Activated gamma-delta T cell (primary cell): Measurements from ENCODE around the gene PNKD.
"Not testable (repeated sequence)": the region's sequence is repeated elsewhere in the genome, so short reads cannot be mapped to it uniquely, and the experiment has no call there.

Experiments used
- DNase-seq: peaks from one replicate; lab custom pipeline; 2025; lab: John Stamatoyannopoulos, UW

PNKD gene

DNA sequence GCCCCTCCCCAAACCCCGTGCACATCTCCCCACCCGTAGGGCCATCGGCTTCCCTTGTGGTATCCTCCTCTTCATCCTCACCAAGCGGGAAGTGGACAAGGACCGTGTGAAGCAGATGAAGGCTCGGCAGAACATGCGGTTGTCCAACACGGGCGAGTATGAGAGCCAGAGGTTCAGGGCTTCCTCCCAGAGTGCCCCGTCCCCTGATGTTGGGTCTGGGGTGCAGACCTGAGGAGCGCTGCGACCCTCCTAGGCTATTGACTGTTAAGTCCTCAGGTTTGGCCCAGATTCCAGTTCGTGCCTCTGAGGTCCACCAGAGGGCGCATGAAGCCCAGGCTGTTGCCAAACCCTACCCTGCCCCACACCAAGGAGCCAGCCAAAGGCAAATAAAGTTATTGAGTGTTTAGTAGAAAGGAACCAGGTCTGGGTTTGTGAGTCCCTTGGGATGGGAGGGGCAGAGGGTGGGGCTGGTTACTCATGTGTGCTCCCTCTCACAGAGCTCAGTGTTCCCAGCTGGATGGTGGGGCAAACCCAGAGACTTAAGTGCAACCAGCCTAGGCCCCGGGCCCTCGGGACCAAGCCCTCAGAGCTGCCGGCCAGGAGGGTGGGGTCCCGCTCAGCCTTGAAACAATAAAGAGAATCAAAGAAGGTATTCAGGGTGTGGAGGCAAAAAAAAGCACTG is 2.4 kb downstream of the PNKD start:
- no peak for DNase-seq

DNA sequence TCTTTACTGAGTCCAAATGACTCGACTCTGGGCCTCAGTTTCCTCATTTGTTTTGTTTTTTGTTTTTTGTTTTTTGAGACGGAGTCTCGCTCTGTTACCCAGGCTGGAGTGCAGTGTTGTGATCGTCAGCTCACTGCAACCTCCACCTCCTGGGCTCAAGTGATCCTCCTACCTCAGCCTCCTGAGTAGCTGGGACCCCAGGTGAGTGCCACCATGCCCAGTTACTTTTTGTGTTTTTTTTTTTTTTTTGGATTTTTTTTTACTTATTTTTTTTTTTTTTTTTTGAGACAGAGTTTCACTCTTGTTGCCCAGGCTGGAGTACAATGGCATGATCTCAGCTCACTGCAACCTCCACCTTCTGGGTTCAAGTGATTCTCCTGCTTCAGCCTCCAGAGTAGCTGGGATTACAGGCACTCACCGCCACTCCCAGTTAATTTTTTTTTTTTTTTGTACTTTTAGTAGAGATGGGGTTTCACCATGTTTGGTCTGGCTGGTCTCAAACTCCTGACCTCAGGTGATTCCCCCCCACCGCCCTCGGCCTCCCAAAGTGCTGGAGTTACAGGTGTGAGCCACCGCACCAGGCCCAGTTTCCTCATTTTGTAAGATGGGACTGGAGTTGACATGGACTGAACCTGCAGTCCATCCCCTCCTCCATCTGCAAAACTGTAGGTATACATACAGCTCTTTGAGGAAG is 3.0 kb downstream of the PNKD start:
- not testable (repeated sequence) for DNase-seq

DNA sequence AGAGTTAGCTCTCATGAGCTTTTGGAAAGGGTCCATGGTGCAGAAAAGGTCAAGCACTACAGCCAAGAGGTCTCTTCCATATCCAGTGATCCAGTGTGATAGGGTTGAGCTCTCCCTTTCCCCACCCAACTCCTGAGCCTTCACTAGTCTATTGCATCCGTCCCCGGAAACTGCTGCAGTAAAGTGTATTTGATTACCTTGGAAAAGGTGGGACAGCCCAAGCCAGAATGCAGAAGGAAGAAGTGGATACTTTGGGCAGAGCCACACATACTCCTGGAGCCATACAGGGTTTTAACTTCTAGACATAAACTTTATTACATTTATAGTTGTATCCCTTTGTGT is 3.6 kb downstream of the PNKD start:
- no peak for DNase-seq

DNA sequence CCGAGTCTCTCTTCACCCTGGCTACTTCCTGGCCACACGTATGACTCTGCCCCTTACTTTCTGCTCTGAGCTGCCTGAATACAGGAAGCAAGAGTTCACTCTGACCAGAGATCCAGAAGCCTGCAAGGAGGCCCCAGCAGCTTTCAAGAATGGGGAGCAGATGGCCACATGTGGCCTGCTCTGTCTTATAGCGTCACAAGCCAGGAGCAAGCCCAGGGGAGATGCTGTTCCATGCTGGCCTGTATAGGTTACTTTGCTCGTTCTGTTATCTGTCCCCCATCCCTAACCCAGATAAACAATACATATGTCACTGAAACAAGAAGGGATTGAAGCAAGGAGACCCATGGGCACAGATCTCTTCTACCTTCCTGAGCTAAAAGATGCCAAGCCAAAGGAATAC is 4.3 kb downstream of the PNKD start:
- DNase-seq, result no peak

DNA sequence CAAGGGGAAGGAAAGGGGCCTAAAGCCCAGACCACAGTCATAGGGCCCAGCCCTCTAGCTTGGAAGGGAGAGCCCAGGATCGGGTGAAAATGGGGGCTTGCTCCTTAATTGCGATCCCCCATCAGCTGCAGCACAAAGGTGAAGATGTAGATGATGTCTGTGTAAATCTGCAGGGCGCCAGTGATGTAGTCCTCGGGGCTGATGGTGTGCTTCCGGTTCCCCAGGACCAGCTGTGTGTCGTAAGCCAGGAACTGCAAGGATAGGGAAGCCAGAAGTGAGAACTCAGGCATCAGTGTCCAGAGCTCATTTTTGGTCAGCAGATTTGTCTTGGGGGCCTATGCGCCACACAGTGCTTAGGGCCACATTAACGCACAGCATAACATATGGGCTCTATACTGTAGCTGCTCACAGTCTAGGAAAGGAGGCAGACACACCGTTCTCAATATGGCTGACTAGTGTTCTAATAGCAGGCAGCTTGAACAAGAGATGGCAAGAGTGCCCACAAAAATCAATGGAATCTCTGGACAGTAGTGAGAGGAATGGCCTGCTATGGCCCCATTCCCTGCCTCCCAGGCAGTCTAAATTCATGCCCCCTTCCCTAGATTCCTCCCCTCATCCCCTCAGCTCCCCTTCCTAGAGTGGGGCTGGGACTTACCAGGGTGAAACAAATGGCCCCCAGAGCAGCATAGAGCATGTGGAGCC is 5.2 kb downstream of the PNKD start:
- DNase-seq, result no peak

DNA sequence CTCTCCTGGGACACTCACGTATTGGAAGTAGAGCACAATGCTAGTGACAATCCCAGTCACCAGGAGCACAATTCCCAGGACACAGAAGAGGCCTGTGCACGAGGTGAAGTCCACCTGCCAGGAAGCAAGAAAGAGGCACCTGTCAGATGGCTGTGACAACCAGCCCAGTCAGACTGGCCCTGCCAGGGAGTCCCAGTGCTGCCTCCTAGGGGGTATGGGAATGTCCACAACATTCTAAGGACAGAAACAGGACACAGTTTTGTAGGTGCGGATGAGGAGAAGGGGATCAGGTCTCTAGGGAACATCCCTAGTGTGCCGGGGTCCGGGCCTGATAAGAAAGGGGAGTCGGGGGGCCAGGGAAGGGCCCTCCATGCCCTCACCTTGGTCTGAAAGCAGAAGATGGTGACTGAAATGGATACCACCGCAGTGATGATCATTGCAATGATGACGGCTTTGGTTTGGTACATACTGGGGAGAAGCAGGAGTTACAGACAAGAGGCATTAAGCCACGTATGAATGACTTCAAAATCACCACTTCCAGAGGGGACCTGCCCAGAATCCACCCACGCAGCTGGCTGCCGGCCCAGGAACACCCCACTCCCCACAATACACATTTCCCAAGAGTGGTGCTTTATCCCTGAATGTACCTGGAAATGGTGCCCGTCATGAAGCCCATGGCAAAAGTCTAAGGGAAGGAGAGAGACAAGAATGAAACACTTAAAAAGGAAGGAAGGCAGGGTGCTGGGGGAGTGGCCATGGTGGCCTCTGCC is 6.9 kb downstream of the PNKD start:
- DNase-seq, result no peak

DNA sequence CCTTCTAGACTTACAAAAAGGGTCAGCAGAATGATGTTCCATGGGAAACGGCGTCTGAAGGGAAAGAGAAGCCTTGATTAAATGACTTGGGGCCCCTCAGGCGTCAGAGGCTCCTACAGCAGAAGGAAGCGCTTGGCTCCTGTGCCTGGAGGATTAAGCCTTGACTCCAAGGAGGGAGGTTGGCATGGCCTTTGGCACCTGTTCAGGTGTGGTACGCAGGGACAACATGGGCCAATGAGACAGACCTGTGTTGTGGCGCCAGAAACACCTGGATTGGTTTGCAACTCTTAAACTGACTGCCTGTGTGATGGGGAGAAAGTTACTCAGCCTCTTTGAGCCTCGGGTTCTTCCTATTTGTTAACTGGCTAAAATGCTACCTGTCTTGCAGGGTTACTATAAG is 7.6 kb downstream of the PNKD start:
- DNase-seq, result no peak

DNA sequence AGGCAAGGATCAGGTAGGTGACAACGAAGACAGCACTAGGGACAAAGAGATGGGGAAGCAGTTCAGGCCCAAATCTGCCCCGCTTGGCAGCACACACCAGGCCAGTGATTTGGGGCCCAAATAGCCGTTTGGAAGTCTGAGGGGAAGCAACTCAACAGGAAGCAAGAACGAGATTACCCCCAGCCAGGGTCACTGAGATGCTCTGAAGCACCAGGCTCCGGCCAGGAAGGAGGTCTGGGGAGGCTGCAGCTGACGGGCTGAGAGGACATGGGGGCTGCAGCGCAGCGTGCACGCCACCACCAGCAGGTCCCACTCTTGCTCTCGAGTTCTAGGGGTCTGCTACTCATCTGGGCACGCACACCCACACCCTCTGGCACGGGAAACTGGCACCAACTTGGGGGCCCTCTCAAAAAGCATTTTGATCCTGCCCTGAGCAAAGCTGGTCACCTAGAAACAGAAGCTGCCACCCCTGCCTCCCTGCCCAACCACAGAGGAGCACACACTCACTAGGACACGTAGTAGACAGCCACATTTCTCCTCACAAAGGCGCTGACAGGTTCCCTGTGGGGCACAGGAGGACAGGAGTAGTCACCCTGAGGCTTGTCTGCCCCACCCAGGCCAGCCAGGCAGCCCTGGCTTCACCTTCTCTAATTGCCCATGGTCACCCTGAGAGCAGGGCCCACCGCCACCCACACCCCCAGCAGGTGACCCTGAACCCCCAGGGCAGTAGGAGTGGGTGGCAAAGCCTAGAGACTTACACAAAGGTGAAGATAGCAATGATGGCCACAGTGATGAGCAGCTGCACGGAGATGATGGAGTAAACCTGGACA is 8.4 kb downstream of the PNKD start:
- DNase-seq, result no peak

DNA sequence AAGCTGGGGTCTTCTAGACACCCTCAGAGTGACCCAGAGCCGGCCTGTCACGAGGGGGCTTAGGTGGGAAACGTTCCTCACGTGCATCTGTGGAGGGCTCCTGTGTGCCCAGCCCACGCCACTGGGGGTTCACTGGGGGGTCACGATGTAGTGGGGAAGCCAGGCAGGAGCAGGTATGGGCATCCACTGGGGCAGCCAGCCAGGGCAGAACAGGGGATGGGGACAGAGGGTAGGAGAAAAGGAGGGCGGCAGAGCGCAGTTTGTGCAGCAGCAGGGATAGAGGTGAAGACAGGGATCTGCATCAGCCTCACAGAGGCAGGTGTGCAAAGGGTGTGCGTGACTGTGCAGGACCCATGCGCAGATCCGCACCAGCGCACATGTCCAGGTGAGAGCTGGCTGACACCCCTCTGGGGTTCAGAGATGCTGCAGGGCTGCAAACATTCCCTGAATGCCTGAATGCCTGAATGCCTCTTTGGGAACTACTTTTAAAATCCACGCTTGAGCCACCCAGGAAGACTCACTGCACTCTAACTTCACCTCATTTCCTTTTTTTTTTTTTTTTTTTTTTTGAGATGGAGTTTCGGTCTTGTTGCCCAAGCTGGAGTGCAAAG is 10.0 kb downstream of the PNKD start:
- DNase-seq, result no peak

DNA sequence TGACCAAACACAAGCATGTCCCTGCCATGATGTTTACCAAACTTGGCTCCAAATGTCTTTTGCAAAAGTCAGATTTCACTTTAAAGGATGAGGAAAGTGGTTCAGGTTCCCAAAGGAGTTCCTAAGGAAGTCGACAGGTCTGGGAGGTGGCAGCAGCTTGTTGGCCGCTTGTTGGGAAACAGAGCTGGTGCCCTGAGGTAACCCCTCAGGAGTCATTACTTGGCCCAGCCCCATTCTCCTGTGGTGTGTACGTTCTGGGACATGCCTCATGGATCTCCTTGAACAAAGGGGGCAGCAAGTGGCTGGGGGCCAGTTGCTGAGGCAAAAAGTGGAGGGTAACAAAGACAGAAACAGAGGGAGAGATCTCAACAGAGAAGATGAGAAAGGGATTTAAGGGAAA is 11.1 kb downstream of the PNKD start:
- no peak for DNase-seq

DNA sequence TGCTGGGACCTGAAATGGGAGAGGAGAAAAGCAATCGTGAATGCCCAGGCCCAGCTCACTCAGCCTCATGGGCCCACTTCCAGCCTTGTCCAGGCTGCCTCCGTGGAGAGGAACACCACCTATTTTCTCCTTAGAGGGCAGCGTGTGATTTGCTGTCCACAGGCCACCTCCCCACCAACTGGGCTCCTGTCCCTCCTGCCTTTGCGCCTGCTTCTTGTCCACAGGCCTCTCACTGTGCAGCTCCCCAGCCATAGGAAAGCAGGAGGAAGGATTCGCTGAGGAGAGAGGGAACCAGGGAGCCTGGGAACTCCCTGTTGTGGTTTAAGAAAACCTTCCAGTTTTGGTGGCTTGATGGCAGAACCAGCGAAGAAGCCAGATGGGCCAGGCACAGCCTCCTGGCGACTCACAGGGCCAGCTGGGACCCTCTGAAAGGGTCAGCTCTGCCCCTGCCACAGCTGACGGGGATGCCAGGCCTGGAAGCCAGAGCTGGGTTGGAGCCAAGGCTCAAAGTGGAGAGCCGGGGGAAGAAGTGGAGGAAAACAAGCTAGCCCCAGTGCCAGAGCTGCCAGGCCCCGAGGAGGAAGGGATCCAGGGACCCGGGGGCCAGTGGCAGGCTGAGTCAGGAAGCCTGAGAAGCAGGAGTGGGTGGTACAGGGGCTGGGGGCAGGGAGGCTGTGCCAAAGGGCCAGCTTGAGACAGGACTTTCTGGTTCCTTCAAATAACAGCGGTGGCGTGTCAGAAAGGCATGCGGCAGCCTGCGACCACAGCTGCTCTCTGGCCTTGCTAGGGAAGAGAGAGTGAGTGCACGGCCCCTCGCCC is 12.1 kb downstream of the PNKD start:
- DNase-seq, result no peak

DNA sequence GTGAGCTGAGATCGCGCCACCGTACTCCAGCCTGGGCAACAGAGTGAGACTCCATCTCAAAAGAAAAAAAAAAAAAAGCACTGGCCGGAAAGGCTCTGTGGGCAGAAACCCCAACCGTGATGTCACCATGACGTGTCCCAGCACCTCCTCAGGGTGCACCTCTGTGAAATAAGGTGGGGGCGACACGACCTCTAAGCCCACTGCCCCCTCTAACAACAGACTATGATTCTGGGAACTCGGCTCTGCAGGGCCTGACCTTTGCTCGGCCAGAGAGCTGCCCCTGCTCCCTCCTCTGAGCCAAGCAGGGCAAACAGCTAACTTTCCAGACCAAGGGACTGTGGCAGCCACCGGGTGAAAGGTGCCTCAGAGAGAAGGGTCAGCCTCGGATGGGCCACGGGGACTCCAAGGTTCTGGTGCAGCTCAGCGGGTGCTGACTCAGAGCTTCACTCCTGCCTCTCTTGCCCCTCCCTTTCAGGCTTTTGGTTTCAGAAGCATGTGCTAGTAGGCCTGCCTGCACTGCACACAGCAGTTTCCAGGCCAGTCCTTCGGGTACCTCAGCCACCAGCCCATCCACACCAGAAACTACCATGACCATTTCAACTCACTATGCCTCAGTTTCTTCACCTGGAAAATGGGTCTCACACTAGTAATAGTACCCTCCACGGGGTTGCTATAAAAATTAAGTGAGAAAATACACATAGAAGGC is 13.9 kb downstream of the PNKD start:
- DNase-seq, result peak; percentile 36

DNA sequence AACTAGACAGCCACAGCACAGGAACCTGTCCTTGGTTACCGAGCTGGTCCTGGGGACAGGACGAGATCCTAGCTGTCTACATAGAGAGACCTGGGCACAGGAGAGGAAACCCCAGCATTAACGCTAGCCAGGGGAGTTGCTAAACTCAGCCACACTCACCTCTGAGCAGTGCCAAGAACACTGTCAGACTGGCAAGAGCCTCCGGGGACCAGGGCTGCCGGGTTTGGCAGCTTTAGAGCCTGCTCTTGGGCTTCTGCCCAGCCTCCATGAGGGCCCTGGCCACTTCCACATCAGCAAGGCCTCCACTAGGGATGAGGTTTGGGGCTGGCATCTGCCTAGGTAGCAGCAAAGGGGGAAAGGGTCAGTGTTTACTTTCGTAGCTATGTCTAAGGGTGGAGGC is 15.3 kb downstream of the PNKD start:
- DNase-seq, result no peak

DNA sequence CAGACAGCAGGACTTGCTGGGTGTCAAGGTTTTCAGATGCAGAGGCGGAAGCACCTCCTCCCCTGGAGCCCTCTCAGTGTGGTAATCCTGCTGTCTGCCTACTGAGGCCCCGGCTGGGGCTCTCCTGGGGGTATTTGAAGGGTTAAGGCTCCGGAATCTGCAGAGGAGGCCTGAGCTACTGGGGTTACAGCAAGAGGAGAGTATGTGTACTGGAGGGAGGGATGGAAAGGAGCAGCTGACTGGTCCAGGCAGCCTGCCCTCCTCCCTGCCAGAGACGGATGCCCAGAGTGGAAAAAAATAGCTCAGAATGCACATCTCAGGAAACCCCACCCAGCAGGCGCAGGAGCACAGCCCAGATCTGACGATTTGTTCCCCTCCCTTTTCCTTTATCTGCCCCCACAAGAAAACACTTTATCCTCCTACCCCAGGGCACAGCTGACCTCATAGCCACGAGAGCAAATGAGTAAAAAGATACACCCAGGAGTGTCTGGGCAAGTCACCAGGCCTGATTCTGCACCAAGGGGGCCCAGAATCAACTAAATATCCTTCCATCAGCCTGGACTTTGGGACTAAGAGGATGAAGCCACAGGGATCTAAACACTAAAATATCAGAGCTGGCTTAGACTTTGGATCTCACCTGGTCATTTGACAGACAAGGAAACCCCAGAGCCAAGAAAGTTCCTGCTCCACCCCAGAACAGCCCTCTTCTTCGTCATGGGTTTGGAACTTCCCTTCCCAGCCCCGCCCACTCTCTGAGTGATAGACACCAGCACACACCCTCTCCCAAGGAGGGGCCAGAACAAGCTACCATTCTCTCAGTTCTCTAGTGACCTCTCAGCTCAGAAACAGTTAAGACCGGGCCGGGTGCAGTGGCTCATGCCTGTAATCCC is 16.5 kb downstream of the PNKD start:
- DNase-seq, result no peak

DNA sequence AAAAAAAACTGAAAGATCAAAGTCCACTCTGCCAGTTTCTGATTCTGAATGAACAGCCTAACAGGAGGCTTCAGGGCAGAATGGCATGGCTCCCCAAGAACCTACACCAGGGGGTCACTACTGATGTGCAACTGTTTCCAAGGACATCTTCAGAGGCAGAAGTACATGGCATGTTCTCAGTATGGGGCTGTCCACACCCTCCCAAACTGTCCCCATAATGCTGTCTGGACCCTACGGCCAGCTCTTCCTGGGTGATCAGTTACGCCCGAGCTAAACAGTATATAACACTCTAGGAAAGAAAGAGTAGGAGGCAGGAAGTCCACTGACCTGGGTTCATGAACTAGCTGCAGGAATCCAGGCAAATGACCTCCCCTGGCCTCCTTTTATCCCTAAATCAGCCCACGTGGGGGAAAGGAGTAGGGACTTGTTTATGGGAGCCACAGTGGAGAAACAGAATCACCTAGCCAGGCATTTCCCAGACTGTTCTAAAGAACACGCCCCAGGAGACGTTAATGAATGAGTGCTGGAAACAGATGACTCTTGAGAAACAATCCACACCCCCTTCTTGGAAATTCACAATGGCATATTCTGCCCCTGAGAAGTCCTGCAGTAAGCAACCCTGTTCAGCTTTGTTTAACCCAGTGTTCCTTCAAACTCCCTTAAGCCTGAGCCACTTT is 19.5 kb downstream of the PNKD start:
- no peak for DNase-seq

DNA sequence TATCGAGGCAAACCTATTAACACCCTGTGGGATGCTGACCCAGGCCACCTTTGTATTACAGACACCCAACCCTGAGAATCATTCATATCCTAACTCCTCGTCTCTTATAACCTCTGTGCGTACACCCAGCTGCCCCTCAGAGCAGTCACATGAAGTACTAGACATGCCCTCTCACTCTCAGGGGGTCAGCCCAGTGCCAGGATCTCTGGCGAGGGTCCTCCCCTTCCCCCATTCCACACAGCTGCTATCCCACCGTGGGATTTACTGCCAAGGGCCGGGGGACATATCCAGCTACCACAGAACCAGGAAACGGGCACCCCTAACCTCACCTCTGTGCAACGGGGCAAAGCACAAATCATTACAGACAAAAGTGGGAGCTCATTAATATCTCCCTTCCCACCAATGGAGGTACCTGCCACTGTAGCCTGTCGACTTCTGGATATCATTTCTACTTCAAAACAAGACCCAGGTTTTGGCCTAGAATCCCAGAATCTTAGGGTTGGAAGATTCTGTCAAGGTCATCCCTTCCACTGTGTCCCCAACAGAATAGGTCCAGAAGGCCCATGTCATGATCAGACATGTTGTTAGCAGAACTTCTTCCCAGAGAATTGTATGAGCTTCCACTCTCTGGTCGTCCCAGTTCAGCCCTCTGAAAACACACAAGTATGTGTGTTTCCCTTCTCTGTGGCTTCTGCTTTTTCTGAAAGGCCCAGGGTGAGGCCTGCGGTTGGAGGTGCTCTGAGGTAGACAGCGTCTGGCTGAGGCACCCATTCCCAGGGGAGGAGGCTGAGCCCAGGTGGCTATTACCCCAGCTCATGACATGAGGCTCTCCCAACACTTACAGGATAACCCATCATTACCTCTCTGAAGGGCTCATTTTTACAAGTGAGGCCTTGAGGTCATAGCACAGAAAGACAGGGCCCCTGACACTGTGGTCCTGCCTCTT is 20.3 kb downstream of the PNKD start:
- no peak for DNase-seq
